Mesenchymal stem cell (in vitro differentiated cells and primary cell): ENCODE data around the gene SH3TC1.

ENCODE experiments used
- DNase-seq: peaks from one replicate; pipeline ENCODE4 v3.0.0-alpha.2; 2013
- H2AFZ ChIP-seq: one replicate; pipeline ENCODE4 v1.6.1; 2013; ENCODE audit warnings: low read depth, mild to moderate bottlenecking, control low read depth, inconsistent platforms, low read length, moderate library complexity
- H2AK5ac ChIP-seq: 2 replicates; pipeline ENCODE4 v1.6.1; 2013; ENCODE audit warnings: low read length, moderate library complexity, mild to moderate bottlenecking, inconsistent platforms; ENCODE audit not compliant: severe bottlenecking
- H2BK120ac ChIP-seq: one replicate; pipeline ENCODE4 v1.6.1; 2013; ENCODE audit warnings: low read depth, mild to moderate bottlenecking, inconsistent platforms, low read length, moderate library complexity
- H2BK12ac ChIP-seq, 2 experiments: one replicate each; pipeline ENCODE4 v1.6.1; 2013; ENCODE audit warnings: inconsistent platforms in 2 of 2, low read length in 2 of 2, mild to moderate bottlenecking in 2 of 2, moderate library complexity in 2 of 2, control low read depth in 1 of 2
- H2BK15ac ChIP-seq: one replicate; pipeline ENCODE4 v1.6.1; 2013; ENCODE audit warnings: mild to moderate bottlenecking, low read depth, inconsistent platforms; ENCODE audit not compliant: poor library complexity, severe bottlenecking
- H2BK5ac ChIP-seq: 2 replicates; pipeline ENCODE4 v1.6.1; 2013; ENCODE audit warnings: low read depth, mild to moderate bottlenecking, low read length, control low read depth, inconsistent platforms; ENCODE audit not compliant: poor library complexity, severe bottlenecking
- H3K14ac ChIP-seq, 2 experiments: one replicate each; pipeline ENCODE4 v1.6.1; 2013; ENCODE audit warnings: inconsistent platforms in 2 of 2, low read length in 2 of 2, control low read depth in 1 of 2, mild to moderate bottlenecking in 1 of 2, moderate library complexity in 1 of 2
- H3K18ac ChIP-seq, 2 experiments: one replicate each; pipeline ENCODE4 v1.6.1; 2013; ENCODE audit warnings: inconsistent platforms in 2 of 2, low read length in 2 of 2, control low read depth in 1 of 2, low read depth in 1 of 2, mild to moderate bottlenecking in 1 of 2
- H3K23ac ChIP-seq, 2 experiments: one replicate each; pipeline ENCODE4 v1.6.1; 2013; ENCODE audit warnings: inconsistent platforms in 2 of 2, low read length in 2 of 2, mild to moderate bottlenecking in 2 of 2, moderate library complexity in 2 of 2, control low read depth in 1 of 2
- H3K27ac ChIP-seq: 2 replicates; pipeline ENCODE4 v1.5.1; 2013; ENCODE audit warnings: mild to moderate bottlenecking, moderate library complexity, low read length, control low read depth, inconsistent platforms; ENCODE audit not compliant: poor library complexity, severe bottlenecking
- H3K27me3 ChIP-seq, 2 experiments: 2 replicates each; pipeline versions ENCODE4 v1.6.1 to v1.7.0; 2013; ENCODE audit warnings: low read length in 2 of 2, mild to moderate bottlenecking in 2 of 2, moderate library complexity in 2 of 2, control low read depth in 1 of 2, inconsistent platforms in 1 of 2; ENCODE audit not compliant: control insufficient read depth in 1 of 2, insufficient read depth in 1 of 2
- H3K36me3 ChIP-seq, 2 experiments: 2 replicates each; pipeline versions ENCODE4 v1.6.1 to v1.7.0; 2013; ENCODE audit warnings: low read length in 2 of 2, control low read depth in 1 of 2, inconsistent platforms in 1 of 2, low read depth in 1 of 2, mild to moderate bottlenecking in 1 of 2; ENCODE audit not compliant: insufficient read depth in 2 of 2, control insufficient read depth in 1 of 2
- H3K4ac ChIP-seq, 2 experiments: one replicate each; pipeline ENCODE4 v1.6.1; 2013; ENCODE audit warnings: inconsistent platforms in 2 of 2, low read length in 2 of 2, mild to moderate bottlenecking in 2 of 2, moderate library complexity in 2 of 2, control low read depth in 1 of 2, low read depth in 1 of 2
- H3K4me1 ChIP-seq: 2 replicates; pipeline ENCODE4 v1.6.1; 2013; ENCODE audit warnings: low read depth, low read length, control low read depth; ENCODE audit not compliant: control insufficient read depth, insufficient read depth
- H3K4me2 ChIP-seq: 2 replicates; pipeline ENCODE4 v1.6.1; 2013; ENCODE audit warnings: low read length, mild to moderate bottlenecking, inconsistent platforms; ENCODE audit not compliant: poor library complexity, severe bottlenecking
- H3K4me3 ChIP-seq, 2 experiments: 2 replicates each; pipeline versions ENCODE4 v1.5.1 to v1.7.0; 2013; ENCODE audit warnings: low read length in 2 of 2, mild to moderate bottlenecking in 2 of 2, control low read depth in 1 of 2, low read depth in 1 of 2; ENCODE audit not compliant: insufficient read depth in 1 of 2
- H3K79me1 ChIP-seq: replicated peaks from 2 replicates; pipeline ENCODE4 v1.6.1; 2013; ENCODE audit warnings: mild to moderate bottlenecking, control low read depth, low read length, inconsistent platforms; ENCODE audit not compliant: poor library complexity, severe bottlenecking
- H3K9ac ChIP-seq: 2 replicates; pipeline ENCODE4 v1.7.0; 2013; ENCODE audit warnings: mild to moderate bottlenecking, low read length, moderate library complexity
- H3K9me3 ChIP-seq: 2 replicates; pipeline ENCODE4 v1.7.0; 2013; ENCODE audit warnings: mild to moderate bottlenecking, low read length; ENCODE audit not compliant: control insufficient read depth
- H4K8ac ChIP-seq: one replicate; pipeline ENCODE4 v1.6.1; 2013; ENCODE audit warnings: inconsistent platforms, mild to moderate bottlenecking, low read length, moderate library complexity
- H4K91ac ChIP-seq: one replicate; pipeline ENCODE4 v1.6.1; 2013; ENCODE audit warnings: mild to moderate bottlenecking, low read length, inconsistent platforms
- WGBS: methylation state at CpG from one replicate; pipeline ENCODE4 v1.1.7; 2013; ENCODE audit warnings: mixed read lengths; 5-methylcytosine and 5-hydroxymethylcytosine counted together

SH3TC1 gene

GRCh38 chr4:8252301-8253173, 53.4 kb downstream of the SH3TC1 start:
- Histone ChIP-seq H3K4me1 (peaks cover 5% of the 10 kb centered on the region), H3K4me3 (no peak overlapping the region), H3K27ac (no peak overlapping the region), H3K36me3 (no peaks in the 10 kb centered on the region), H3K18ac (peak overlapping the region; percentile 35 to 70), H2AFZ (peak overlapping the region; percentile 8), H3K9ac (no peak overlapping the region), H2AK5ac (no peak overlapping the region), H2BK5ac (no peak overlapping the region), H3K4ac (peak overlapping the region in 1 of 2 experiments; percentile 37), H4K8ac (peak overlapping the region; percentile 20), H3K79me1 (no peaks in the 10 kb centered on the region), H3K23ac (no peak overlapping the region), H3K14ac (peak overlapping the region in 1 of 2 experiments; percentile 79), H2BK15ac (no peak overlapping the region), H3K4me2 (no peak overlapping the region), H2BK120ac (no peak overlapping the region), H4K91ac (peak overlapping the region; percentile 30), H3K9me3 (no peaks in the 10 kb centered on the region), H2BK12ac (peak overlapping the region; percentile 24 to 88), H3K27me3 (peaks cover 0 to 4% of the 10 kb centered on the region in 2 experiments)
- WGBS, result 81% methylated on average over 23 of the region's 23 CpGs
- peak; percentile 81 for DNase-seq

DNA sequence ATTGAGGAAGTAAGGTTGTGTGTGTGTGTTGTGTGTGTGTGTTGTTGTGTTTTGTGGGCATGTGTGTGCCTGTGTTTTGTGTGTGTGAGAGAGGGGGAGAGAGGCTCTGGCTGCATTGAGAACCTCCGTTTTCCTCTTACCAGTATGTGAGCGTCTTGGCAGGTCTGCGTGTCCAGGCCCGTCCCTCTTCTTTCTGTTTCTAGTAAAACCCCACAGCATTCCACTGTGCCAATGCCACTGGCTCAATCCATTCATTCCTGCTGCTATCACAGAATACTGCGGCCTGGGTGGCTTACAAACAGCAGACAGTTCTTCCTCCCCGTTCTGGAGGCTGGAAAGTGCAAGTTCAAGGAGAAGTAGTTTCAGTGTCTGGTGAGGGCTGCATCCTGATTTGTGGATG, 55.0 kb downstream of the SH3TC1 start:
- Histone ChIP-seq H3K36me3 (no peaks in the 10 kb centered on the region), H4K8ac (no peak overlapping the region), H3K18ac (no peak overlapping the region), H2BK12ac (no peak overlapping the region), H2BK5ac (no peak overlapping the region), H2AFZ (no peak overlapping the region), H2AK5ac (no peak overlapping the region), H3K9ac (no peak overlapping the region), H3K14ac (no peak overlapping the region), H3K79me1 (no peaks in the 10 kb centered on the region), H4K91ac (peak overlapping the region; percentile 41), H3K4me1 (peaks cover 10% of the 10 kb centered on the region), H2BK15ac (no peak overlapping the region), H3K4ac (no peak overlapping the region), H3K9me3 (no peaks in the 10 kb centered on the region), H3K27ac (no peak overlapping the region), H3K27me3 (peaks cover 4% of the 10 kb centered on the region in 2 experiments), H3K4me3 (no peak overlapping the region), H3K4me2 (no peak overlapping the region), H3K23ac (no peak overlapping the region), H2BK120ac (no peak overlapping the region)
- WGBS, result 88% methylated on average over 5 of the region's 6 CpGs
- DNase-seq, result no peak

GRCh38 chr4:8255698-8256441, 56.8 kb downstream of the SH3TC1 start:
- 80% methylated on average over 14 of the region's 14 CpGs for WGBS

DNA sequence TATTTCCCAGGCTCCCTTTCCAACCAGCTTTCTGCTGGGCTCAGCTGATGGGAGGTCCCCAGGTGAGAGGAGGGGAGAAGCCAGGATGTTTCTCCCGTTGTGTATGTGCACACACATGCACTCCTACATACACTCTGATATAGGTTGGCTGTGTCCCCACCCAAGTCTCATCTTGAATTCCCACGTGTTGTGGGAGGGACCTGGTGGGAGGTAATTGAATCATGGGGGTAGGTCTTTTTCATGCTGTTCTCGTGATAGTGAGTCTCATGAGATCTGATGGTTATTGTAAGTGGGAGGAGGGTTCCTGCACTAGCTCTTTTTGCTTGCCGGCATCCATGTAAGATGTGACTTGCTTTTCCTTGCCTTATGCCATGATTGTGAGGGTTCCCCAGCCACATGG, 58.8 kb downstream of the SH3TC1 start:
- Histone ChIP-seq H2BK5ac (no peak overlapping the region), H3K23ac (no peak overlapping the region), H3K4me1 (peaks cover 35% of the 10 kb centered on the region), H3K14ac (no peak overlapping the region), H2BK15ac (no peak overlapping the region), H3K4me2 (no peak overlapping the region), H2BK12ac (no peak overlapping the region), H3K79me1 (no peaks in the 10 kb centered on the region), H3K36me3 (no peaks in the 10 kb centered on the region), H3K4ac (no peak overlapping the region), H2BK120ac (no peak overlapping the region), H2AK5ac (no peak overlapping the region), H3K9ac (no peak overlapping the region), H3K18ac (no peak overlapping the region), H3K9me3 (no peaks in the 10 kb centered on the region), H2AFZ (no peak overlapping the region), H3K27me3 (peaks cover 0 to 4% of the 10 kb centered on the region in 2 experiments), H3K4me3 (no peak overlapping the region), H3K27ac (no peak overlapping the region), H4K91ac (no peak overlapping the region), H4K8ac (no peak overlapping the region)
- WGBS, result 95% methylated on average over 3 of the region's 4 CpGs
- no peak for DNase-seq

More at GRCh38 chr4:8255698-8256441, 56.8 kb downstream of the SH3TC1 start:
- Histone ChIP-seq H3K4me2 (no peak overlapping the region), H4K91ac (no peak overlapping the region), H2BK120ac (no peak overlapping the region), H3K18ac (no peak overlapping the region), H4K8ac (no peak overlapping the region), H2AFZ (no peak overlapping the region), H2BK15ac (no peak overlapping the region), H3K23ac (no peak overlapping the region), H3K4me3 (no peak overlapping the region), H3K36me3 (no peaks in the 10 kb centered on the region), H3K14ac (peak overlapping the region in 1 of 2 experiments; percentile 85), H2BK5ac (no peak overlapping the region), H3K27ac (no peak overlapping the region), H3K4me1 (peaks cover 17% of the 10 kb centered on the region), H3K9ac (no peak overlapping the region), H2BK12ac (peak overlapping the region in 1 of 2 experiments; percentile 29), H2AK5ac (no peak overlapping the region), H3K4ac (no peak overlapping the region), H3K27me3 (peaks cover 0 to 4% of the 10 kb centered on the region in 2 experiments), H3K79me1 (no peaks in the 10 kb centered on the region), H3K9me3 (no peaks in the 10 kb centered on the region)
- no peak for DNase-seq
